ENCODE data around the gene TMEM95.
A peak's percentile ranks its signal among the peaks of the same experiment; 100 is the strongest.

DNA sequence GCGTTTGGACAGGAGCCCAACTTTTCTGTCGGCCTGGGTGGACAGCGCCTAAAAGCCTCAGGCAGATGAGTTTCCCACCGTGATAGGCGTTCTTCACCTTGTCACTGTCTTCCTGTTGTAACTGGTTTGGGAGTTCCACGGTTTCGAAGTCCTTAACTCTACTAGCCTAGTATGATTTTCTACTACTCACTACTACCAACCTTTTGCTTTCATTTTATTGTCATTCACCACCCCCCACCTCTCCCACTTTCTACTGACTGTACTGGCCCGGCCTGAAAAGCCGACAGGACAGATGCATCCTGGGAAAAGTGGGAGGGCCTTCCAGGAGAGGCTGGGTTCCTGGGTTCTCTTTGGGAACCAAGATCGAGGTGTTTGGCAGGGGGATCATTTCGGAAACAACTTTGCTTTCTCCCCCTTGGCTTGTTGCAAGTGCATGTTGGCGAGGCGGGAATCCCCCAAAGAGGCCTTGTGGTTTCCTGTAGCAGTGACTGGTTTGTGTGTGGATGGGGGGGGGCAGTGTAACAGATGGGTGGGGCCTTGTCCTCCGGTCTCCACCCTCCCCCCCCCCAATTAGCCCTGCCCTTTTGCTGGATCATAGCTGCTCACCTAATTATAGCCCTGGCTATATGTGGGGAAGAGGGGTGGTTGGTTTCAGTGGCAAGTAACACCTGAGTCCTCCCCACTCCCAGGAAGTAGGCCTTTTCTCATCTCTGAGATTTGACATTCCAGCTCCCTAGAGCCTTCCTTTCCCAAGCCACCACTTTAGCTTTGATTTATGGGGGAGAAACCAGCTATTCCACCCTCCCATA is 46.1 kb upstream of the TMEM95 start:
- TF ChIP-seq POLR2AphosphoS5 (IDR thresholded peaks at IDR 0.05; ENCODE audit: low read depth, low read length), result peak; percentile 89
- TF ChIP-seq POLR2A (IDR thresholded peaks at IDR 0.05; ENCODE audit: low read depth, low read length), result peak; percentile 76
- no peak for TF ChIP-seq PAX5 (IDR thresholded peaks at IDR 0.05; ENCODE audit: insufficient read depth, low read length, severe bottlenecking)
- peak; percentile 48 for TF ChIP-seq POU2F2 (IDR thresholded peaks at IDR 0.05; ENCODE audit: low read depth, low read length)
- TF ChIP-seq TAF1 (IDR thresholded peaks at IDR 0.05; ENCODE audit: low read depth, low read length), result no peak; the same call in 1 of the 2 replicates

Data from GM12891 (cell line).